Umbilical cord (tissue), 2 donors: ENCODE data around the gene GGA2. TPM values are rescaled to one million over a fixed set of nuclear protein-coding genes. Genes with fewer than 3 reads are reported as not detected.
"Not testable (repeated sequence)": the region's sequence is repeated elsewhere in the genome, so short reads cannot be mapped to it uniquely, and the experiment has no call there.

Experiments
- DNase-seq: peaks from one replicate; pipeline ENCODE4 v3.0.0-alpha.2; 2015; ENCODE audit warnings: low spot score
- total RNA-seq: library from RNA; depleted of rRNA; stranded (reverse); fragments of >200 nt; gene quantifications from one replicate; pipeline ENCODE4 v1.2.3, GENCODE V29; 2014; ENCODE audit warnings: low replicate concordance; ENCODE audit not compliant: insufficient read depth

GGA2 gene
- total RNA-seq, 1 donor from 2014 or later = 44.3 TPM

GRCh38 chr16:23478566-23478965 is 31.7 kb downstream of the GGA2 start:
- DNase-seq = no peak

- no peak for DNase-seq
These were observed 34.0 kb downstream of the GGA2 start for GRCh38 chr16:23476289-23476688.

GRCh38 chr16:23469814-23470213 is 40.5 kb downstream of the GGA2 start:
- no peak for DNase-seq

GRCh38 chr16:23466162-23466885 is 44.0 kb downstream of the GGA2 start:
- DNase-seq = no peak

- no peak for DNase-seq
These were observed 45.1 kb downstream of the GGA2 start for GRCh38 chr16:23465179-23465578.

GRCh38 chr16:23464196-23464595 is 46.1 kb downstream of the GGA2 start:
- no peak for DNase-seq

- DNase-seq = peak; percentile 87
These were observed 47.3 kb downstream of the GGA2 start for GRCh38 chr16:23462994-23463393.

- DNase-seq = no peak
These were observed 56.8 kb downstream of the GGA2 start for GRCh38 chr16:23453338-23454052.

- peak; percentile 93 for DNase-seq
These were observed 57.5 kb downstream of the GGA2 start, which contains the start of gene COG7 for GRCh38 chr16:23452572-23453337. Gene COG7 (minus strand): TSS chr16:23453189. CDS start chr16:23452994, 195 bp downstream.

GRCh38 chr16:23452221-23452571 is 58.1 kb downstream of the GGA2 start:
- no peak for DNase-seq

- no peak for DNase-seq
These were observed 61.9 kb downstream of the GGA2 start for GRCh38 chr16:23448392-23448791.

- DNase-seq = not testable (repeated sequence)
These were observed 72.8 kb downstream of the GGA2 start for GRCh38 chr16:23437542-23437941.

- DNase-seq = no peak
These were observed 73.3 kb downstream of the GGA2 start for GRCh38 chr16:23436951-23437350.

GRCh38 chr16:23435500-23435899 is 74.8 kb downstream of the GGA2 start:
- peak; percentile 11 for DNase-seq

- DNase-seq = peak; percentile 55
These were observed 75.9 kb downstream of the GGA2 start for GRCh38 chr16:23434380-23434779.

- DNase-seq = no peak
These were observed 76.9 kb downstream of the GGA2 start for GRCh38 chr16:23433261-23433920.

GRCh38 chr16:23432176-23433128 is 77.8 kb downstream of the GGA2 start:
- no peak for DNase-seq

GRCh38 chr16:23428351-23428750 is 81.9 kb downstream of the GGA2 start:
- no peak for DNase-seq

- no peak for DNase-seq
These were observed 85.9 kb downstream of the GGA2 start for GRCh38 chr16:23424292-23424958.

- peak; percentile 43 for DNase-seq
These were observed 86.7 kb downstream of the GGA2 start for GRCh38 chr16:23423496-23424049.
